NCI-H524 treated with DMSO at 0.1 percent for 48 hours (cell line): ENCODE results near the gene HOXD4.

Experiments
- DNase-seq: peaks from one replicate; lab custom pipeline; 2025; lab: John Stamatoyannopoulos, UW

Gene HOXD4

GRCh38 chr2:176170602-176171305, 19.4 kb downstream of the HOXD4 start:
- no peak for DNase-seq

DNA sequence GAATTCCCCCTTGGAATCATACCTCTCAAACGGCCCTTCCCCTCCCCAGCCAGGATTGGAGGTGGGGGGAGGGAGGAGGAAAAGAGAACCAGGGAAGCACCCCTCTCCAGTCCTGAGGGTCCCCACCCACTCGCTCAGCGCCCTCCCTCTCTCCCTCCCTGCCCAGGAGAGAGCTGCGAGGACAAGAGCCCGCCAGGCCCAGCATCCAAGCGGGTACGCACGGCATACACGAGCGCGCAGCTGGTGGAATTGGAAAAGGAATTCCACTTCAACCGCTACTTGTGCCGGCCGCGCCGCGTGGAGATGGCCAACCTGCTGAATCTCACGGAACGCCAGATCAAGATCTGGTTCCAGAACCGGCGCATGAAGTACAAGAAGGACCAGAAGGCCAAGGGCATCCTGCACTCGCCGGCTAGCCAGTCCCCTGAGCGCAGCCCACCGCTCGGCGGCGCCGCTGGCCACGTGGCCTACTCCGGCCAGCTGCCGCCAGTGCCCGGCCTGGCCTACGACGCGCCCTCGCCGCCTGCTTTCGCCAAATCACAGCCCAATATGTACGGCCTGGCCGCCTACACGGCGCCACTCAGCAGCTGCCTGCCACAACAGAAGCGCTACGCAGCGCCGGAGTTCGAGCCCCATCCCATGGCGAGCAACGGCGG, 20.1 kb downstream of the HOXD4 start:
- no peak for DNase-seq

GRCh38 chr2:176172007-176172894, 20.9 kb downstream of the HOXD4 start:
- DNase-seq, result no peak

DNA sequence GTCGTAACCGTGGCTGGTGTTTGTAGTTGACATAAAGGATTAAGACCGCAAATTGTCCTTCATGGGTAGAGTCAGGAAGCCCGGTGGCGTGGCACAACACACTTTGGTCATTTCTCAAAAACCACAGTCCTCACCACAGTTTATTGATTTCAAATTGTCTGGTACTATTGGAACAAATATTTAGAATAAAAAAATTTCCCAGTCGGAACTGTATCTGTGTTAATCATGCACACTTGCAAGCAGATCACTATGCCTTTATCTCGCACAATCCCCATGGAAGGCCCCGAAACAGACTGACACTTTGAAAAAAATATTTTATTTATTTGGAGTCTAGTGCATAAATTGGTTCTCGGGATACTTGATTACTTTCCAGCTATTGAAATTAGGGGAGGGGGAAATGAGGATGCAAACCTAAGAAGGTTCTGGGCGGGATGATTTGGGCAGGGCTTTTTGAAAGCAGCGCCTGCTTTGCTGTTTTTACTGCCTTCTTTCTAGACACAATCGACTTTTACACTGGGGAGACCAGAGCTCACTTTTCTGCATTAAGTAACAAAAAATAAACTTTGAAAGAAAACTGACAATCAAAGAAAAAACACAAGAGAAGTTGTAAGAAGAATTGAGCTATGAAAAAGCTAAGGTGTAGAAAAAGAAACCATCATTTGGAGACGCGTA, 21.7 kb downstream of the HOXD4 start:
- no peak for DNase-seq

DNA sequence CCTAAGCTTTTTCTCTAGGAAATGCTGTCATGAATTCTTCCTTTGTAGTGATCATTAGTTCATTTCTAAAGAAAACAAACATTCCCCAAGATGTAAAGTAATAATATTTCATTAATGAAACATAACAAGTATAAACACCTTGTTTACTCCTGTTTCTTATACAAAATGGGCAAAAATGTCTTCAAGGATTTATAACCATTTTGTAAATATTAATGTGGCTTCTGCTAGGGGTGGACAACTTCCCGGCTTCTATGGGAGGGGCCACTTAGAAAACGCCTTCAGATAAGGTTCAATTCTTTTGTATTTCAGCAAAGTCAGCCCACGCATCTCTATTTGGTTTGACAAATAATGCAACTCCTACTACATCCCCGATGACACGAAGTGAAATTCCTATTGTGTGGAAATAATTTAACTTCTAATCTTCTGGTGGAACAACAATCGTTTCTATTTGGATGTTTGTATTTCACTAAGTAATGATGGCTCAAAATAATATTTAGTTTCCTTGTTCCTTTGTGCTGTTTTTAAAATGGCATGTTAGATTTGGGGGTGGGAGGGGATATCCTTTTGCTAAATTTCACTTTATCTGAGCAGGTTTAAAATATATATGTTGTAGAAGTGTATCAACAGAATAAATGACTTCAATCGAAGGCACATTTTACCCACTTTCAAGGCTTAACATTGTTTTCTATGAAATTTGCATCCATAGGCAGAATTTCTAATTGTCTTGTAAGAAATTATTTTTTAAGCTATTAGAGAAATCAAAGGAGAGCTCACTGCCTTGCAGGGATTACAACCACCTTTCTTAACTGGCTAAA, 22.4 kb downstream of the HOXD4 start:
- DNase-seq, result no peak

GRCh38 chr2:176174382-176174823, 23.1 kb downstream of the HOXD4 start:
- peak; percentile 80 for DNase-seq

- DNase-seq, result no peak
These were observed 23.7 kb downstream of the HOXD4 start for GRCh38 chr2:176174824-176175708.

DNA sequence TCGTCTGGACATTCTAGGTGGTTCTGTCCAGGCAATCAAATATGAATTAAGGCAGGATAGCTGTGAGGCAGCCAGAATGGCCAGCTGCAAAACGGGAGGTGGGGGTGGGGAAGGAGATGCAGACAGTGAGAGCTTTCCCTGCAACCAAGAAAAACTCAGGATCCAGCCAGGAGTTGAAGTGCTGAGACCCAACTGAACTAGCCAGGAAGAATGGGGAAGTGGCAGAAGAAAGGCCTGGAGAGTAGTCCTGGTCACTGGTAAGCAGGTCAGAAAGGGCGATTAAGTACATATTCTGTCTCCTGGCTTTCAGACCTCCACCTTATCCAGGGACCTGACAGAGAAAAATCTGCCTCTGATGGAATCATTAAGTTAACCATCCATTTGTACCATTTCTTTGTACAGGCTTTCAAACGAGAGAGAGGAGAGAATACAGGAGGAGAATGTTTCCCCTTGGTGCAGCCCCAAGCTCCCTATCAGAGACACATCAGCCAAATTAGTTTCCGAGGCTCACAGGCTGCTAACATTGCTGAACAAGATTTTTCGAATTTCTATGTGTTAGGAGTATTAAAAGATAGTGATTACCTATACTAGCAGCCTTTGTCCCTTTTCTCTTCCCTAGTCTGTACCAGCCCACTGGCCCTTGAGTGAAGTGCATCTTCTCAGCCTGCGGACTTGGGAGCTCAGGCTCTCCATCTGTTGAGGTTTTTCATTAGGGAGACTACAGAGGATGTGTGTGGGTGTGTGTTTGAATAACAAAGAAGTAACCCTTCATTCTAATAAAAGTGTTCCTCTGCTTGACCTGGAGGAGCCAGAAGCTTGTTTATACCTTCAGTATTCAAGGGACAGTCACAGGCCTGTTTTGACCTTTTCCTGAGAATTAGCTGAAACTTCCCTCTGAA, 24.6 kb downstream of the HOXD4 start:
- DNase-seq, result peak; percentile 61

GRCh38 chr2:176177580-176178037, 26.3 kb downstream of the HOXD4 start:
- DNase-seq, result no peak

DNA sequence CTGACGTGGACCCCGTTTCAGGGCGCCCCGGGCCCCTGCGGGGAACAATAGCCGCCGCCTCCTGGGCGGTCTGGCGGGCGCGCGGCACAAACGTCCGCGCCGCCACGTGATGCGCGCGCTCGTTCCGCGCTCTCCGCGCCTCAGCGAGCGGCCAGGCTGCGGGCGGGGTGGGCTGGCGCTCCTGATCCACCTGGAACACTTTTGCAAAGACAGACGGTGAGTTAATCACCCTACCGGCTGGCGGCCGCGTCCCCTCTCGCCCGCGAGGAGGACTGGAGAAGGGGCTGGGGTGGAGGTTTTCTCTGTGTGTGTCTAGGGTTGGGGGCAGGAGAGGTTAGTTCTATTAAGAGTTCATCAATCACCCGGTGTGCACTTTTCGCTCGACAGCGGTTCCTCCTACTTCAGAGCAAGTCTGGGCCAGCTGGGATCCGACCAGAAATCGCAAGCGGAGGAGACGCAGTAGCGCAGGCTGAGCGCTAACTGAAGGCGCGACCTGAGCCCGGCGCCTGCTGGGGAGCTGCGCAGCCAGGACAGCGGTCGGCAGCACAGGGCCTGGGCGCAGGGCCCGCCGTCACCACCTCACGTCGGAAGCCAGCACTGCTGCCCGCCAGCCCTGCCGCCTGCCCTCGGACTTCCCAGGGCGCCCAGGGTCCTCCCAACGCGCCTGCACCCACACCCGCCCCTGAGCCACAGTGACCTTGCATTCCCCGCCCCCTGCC, 26.8 kb downstream of the HOXD4 start:
- DNase-seq, result peak; percentile 62

DNA sequence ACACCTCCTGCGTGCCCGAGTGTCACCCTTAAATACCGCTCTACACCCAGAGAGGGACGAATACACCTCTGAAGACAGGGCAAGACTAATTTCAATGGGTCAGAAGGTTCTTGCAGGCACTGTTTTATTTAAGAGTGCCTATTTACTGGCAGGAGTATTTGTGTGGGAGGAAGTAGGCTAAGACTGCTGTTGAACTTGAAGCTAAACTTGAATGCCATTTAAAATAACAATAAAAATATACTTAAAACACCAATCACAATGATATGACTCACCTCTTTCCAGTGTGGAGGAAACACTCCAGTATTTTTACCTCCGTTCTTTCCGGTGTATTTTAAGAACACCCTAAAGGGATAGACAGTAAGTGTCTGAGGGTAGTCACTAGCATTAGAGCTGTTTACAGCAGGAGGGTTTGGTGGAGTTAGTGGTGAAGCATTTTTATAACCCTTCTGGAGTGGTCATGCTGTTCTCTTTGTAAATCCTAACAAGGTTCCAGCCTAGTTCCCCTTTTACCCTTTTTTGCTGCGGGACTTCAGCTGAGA, 27.5 kb downstream of the HOXD4 start:
- no peak for DNase-seq

DNA sequence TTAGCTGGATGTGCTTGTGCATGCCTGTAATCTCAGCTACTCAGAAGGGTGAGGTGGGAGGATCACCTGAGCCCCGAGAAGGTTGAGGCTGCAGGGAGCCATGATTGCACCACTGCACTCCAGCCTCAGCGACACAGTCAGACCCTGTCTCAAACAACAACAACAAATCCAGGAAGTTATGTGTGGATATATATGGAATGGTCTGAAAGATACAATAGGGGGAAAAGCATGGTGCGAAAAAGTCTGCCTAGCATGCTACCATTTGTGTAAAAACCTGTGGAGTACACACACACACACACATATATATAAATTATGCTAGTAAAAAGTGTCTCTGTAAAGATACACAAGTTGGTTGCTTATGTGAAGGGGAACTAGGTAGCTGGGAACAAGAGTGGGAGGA, 30.2 kb downstream of the HOXD4 start:
- DNase-seq, result no peak

DNA sequence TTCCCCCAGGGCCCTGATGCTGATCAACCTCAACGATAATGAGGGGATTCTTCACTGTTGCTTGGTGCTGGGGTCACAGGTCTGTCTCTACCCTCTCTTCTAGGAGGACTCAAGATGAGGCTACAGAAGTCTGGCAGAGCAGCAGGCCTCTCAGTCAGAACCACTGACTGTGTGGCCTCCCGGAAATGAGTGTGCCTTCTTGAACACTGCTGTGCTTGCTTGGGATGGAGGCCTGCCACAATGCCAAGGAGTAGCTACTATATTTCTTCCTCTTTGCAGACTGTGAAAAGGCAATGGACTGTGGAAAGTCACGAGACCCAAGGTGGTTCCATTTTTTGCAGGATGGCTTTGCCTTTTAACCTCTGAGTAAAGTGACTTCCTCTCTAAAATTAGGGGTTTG, 31.3 kb downstream of the HOXD4 start:
- no peak for DNase-seq

- no peak for DNase-seq
These were observed 33.4 kb downstream of the HOXD4 start for GRCh38 chr2:176184749-176185148.

DNA sequence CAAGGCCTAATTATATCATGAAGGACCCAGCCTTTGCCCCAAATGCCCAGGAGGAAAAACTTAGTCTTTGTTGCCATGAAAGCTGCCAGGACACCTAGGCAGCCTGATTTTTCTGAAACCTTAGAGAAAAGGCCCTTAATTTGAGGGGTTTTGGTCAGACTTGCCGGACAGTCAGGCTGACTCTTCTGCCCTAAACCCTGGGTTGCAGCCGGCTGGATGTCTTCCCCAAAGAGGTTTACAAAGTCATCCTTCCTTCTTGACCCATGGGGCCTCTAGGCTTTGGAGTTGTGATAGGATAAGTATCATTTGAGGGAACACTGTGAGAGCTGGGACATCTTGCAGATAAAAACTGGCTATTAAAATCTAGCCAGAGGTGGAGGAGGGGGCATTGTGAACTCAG, 34.7 kb downstream of the HOXD4 start:
- DNase-seq, result no peak

GRCh38 chr2:176187200-176187898, 36.0 kb downstream of the HOXD4 start:
- peak; percentile 32 for DNase-seq
